GM13977 (cell line): ENCODE results near the gene ST6GAL1.
A peak's percentile ranks its signal among the peaks of the same experiment; 100 is the strongest.

ENCODE experiments used
- DNase-seq: peaks from one replicate; pipeline ENCODE4 v3.0.0; 2012; ENCODE audit warnings: low spot score
- in situ Hi-C: fragments of 300-500 bp; cut with MboI; formaldehyde crosslinking; loops from one replicate; pipeline ENCODE4 v1.12.0; 2022; ENCODE audit warnings: low sequenced_read_pairs, low pct_unique_long_range_greater_than_20kb, mixed read lengths, inconsistent platforms; ENCODE audit not compliant: unreplicated experiment
- TF ChIP-seq, protein P1 (sequence below): IDR thresholded peaks from 2 replicates; pipeline ENCODE4 v1.5.1; 2012; ENCODE audit warnings: mild to moderate bottlenecking, control low read depth; ENCODE audit not compliant: insufficient read depth; ENCODE audit errors: extremely low read depth, missing control alignments

Gene ST6GAL1

DNA sequence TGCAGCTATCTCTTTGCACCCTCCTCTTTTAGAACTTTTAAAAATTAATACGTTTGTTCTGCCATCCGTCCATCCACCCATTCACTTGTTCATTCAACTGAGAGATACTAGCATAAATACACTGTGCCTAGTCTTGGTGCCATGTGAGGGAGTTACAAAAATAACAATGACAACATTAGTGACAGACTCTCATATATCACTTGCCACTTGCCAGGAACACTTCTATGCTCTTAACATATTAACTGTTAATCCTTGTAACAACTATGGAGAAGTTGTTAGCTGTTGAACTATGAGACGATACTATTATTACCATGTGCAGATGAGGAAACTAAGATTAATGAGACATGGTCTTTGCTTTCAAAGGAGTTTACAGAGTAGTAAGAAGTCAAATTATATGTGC is 175.4 kb downstream of the ST6GAL1 start:
- in situ Hi-C loops: no loop called here
- DNase-seq: no peak
- TF ChIP-seq, protein P1, sequence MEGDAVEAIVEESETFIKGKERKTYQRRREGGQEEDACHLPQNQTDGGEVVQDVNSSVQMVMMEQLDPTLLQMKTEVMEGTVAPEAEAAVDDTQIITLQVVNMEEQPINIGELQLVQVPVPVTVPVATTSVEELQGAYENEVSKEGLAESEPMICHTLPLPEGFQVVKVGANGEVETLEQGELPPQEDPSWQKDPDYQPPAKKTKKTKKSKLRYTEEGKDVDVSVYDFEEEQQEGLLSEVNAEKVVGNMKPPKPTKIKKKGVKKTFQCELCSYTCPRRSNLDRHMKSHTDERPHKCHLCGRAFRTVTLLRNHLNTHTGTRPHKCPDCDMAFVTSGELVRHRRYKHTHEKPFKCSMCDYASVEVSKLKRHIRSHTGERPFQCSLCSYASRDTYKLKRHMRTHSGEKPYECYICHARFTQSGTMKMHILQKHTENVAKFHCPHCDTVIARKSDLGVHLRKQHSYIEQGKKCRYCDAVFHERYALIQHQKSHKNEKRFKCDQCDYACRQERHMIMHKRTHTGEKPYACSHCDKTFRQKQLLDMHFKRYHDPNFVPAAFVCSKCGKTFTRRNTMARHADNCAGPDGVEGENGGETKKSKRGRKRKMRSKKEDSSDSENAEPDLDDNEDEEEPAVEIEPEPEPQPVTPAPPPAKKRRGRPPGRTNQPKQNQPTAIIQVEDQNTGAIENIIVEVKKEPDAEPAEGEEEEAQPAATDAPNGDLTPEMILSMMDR: no peak

DNA sequence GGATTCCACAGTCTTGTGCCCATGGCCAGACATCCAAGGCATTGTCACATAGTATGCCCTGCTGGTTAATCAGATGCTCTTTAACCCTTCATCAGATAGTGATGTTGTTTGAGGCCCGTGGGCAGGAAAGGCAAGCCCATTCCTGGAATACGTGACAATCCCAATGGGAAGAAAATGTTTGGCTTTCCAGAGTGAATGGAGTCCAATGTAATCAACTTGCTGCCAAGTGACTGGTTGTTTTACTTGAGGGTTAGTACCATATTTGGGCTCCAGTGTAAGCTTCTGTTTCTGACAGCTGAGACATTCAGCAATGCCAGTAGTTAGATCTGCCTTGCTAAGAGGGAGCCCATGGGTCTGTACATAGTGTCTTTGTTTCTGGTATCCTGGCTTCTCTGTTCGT is 177.7 kb downstream of the ST6GAL1 start:
- in situ Hi-C loops: no loop called here
- TF ChIP-seq, protein P1: no peak
- DNase-seq: no peak

DNA sequence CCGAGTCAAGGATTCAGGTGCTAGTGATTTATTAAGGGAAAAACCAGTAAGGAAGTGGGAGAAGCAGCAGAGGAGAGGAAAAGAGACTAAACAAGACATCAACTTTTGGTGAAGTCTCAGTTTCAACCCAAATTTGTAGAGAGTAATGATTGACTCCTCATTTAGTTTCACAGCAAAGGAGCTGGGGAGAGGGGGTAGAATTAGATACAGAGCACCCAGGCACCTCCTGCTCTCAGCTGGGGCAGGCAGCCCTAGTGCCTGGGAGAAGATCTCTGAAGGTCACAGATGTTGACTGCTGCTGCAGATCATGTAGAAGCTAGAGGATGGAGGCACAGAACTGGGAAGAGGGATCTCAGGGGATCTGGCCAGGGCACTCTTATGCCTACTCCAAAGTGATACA is 179.8 kb downstream of the ST6GAL1 start:
- TF ChIP-seq, protein P1: no peak
- DNase-seq: no peak
- in situ Hi-C loops: loop anchor here (10.0 kb wide), 1 partner anchor 55 kb away; no protein-coding TSS in a partner anchor

DNA sequence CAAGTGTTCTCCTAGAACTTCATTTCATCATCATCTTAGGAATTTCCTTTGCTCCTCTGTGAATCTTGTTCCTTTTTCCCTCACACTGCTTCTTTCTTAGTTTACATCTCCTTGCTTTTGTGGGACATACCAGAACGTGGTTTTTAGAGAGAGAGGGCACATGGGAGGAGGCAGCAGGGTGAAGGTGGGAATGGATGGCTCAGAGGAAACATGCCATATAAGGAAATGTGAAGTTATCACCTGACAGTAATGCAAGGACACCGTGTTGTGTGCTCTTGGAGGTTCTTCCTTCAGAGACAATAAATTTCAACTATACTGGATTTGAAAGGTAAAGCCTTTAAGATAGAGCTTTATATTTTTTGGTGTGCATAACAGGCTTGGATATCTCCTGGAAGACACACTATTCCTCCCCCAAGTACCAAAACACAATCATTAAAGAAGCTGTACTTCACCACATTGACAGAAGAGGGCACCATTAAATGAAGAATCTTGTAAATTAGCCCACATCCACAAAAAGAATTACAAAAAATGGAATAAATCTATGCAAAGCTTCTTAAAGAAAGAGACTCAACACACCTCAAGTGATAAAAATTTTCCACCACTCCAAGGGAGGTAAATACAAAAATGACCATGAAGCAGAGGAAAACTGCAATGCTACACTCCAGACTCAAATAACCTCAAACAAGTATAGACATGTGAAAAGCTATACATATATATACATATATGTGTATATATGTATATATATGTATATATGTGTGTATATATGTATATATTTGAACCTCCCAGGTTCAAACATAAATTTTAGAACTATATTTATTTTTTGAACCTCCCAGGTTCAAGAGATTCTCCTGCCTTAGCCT is 182.8 kb downstream of the ST6GAL1 start:
- TF ChIP-seq, protein P1: peak; percentile 65
- in situ Hi-C loops: loop anchor here (10.0 kb wide), 1 partner anchor 52 kb away; no protein-coding TSS in a partner anchor
- no peak for DNase-seq

DNA sequence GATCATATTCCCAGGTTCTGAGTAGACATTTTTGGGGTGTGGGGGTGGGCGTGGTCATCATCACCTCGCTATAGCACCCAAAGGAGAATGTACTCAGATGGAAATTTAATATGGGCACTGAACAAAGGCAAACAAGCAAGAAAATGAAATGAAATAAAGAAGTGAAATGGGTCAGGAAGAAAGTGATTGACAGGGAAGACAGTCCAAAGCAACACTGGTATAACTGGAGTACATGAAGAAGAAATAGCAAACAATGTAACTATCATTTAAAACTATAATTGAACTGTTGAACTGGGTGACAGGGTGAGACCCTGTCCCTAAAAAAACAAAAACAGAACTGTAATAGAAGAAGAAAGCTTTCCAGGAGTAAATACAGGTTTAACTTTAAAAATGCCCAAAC is 184.2 kb downstream of the ST6GAL1 start:
- in situ Hi-C loops: loop anchor here (10.0 kb wide), 1 partner anchor 50 kb away; no protein-coding TSS in a partner anchor

DNA sequence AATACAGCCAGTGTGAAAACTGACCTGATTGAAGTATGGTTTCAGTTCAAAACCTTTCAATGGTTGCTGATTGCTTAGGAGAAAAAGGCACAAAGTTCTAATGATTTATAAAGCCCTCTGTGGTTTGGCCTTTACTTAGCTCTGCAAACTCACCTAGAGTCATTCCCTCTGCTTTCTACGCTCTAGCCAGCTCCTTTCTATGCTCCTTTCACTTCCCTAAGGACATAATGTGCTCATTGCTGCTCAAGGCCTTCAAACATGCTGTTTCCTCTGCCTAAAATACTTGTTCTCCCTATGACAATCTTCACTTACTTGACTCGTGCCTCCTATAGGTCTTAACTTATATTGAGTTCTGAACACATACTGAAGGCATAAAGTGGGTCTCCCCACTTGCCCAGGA is 190.0 kb downstream of the ST6GAL1 start:
- DNase-seq: no peak
- in situ Hi-C loops: no loop called here
- TF ChIP-seq, protein P1: no peak

More for the DNA sequence above, 184.2 kb downstream of the ST6GAL1 start:
- TF ChIP-seq, protein P1: no peak
- no peak for DNase-seq
